ENCODE data around the gene KDM4B. TPM values are rescaled to one million over a fixed set of nuclear protein-coding genes. Genes with fewer than 3 reads are reported as not detected.

KDM4B gene
- total and polyA plus RNA-seq, 2 donors from 2014 or later: 6.6 to 35.7 TPM

- Histone ChIP-seq H3K27ac (ENCODE audit: low read depth in 2 of 2, low read length in 2 of 2) (no peak overlapping the region), H3K36me3 (ENCODE audit: control insufficient read depth in 2 of 3, insufficient read depth in 3 of 3, low read length in 3 of 3) (peaks cover 0 to 16% (median 6%) of the 10 kb centered on the region in 3 donors), H3K4me3 (ENCODE audit: low read length in 3 of 3) (no peak overlapping the region), H3K27me3 (ENCODE audit: control insufficient read depth, insufficient read depth, low read length) (no peaks in the 10 kb centered on the region), H3K4me1 (ENCODE audit: control insufficient read depth in 2 of 3, insufficient read depth in 2 of 3, low read depth in 1 of 3, low read length in 3 of 3) (no peaks in the 10 kb centered on the region), H3K9me3 (ENCODE audit: control insufficient read depth in 2 of 3, insufficient read depth in 1 of 3, low read length in 3 of 3) (no peaks in the 10 kb centered on the region), H3K9ac (ENCODE audit: low read length in 3 of 3) (no peak overlapping the region)
- FAIRE-seq: no peak
- no peak for DNase-seq
- TF ChIP-seq CTCF (IDR thresholded peaks at IDR 0.05; ENCODE audit: borderline replicate concordance, extremely low read depth, insufficient read depth): no peak
- intact Hi-C loops (cut with DNase I): no loop called here
Measured at GRCh38 chr19:5073153-5073844, 104.4 kb downstream of the KDM4B start.

GRCh38 chr19:5074407-5074806 lies 105.5 kb downstream of the KDM4B start:
- peaks cover 0 to 20% (median 8%) of the 10 kb centered on the region in 3 donors for H3K36me3 ChIP-seq (ENCODE audit: control insufficient read depth in 2 of 3, insufficient read depth in 3 of 3, low read length in 3 of 3)
- no peak overlapping the region for H3K27ac ChIP-seq (ENCODE audit: low read depth in 2 of 2, low read length in 2 of 2)
- H3K27me3 ChIP-seq (ENCODE audit: control insufficient read depth, insufficient read depth, low read length): no peaks in the 10 kb centered on the region
- DNase-seq (no peak), FAIRE-seq (no peak)
- no peak for TF ChIP-seq CTCF (IDR thresholded peaks at IDR 0.05; ENCODE audit: borderline replicate concordance, extremely low read depth, insufficient read depth)
- no peaks in the 10 kb centered on the region for H3K9me3 ChIP-seq (ENCODE audit: control insufficient read depth in 2 of 3, insufficient read depth in 1 of 3, low read length in 3 of 3)
- H3K4me1 ChIP-seq (ENCODE audit: control insufficient read depth in 2 of 3, insufficient read depth in 2 of 3, low read depth in 1 of 3, low read length in 3 of 3): no peaks in the 10 kb centered on the region
- H3K4me3 ChIP-seq (ENCODE audit: low read length in 3 of 3): no peak overlapping the region
- intact Hi-C loops (cut with DNase I): no loop called here
- no peak overlapping the region for H3K9ac ChIP-seq (ENCODE audit: low read length in 3 of 3)

- Histone ChIP-seq H3K27ac (ENCODE audit: low read depth in 2 of 2, low read length in 2 of 2) (no peak overlapping the region), H3K9ac (ENCODE audit: low read length in 3 of 3) (no peak overlapping the region), H3K36me3 (ENCODE audit: control insufficient read depth in 2 of 3, insufficient read depth in 3 of 3, low read length in 3 of 3) (peaks cover 0 to 21% (median 8%) of the 10 kb centered on the region in 3 donors), H3K4me3 (ENCODE audit: low read length in 3 of 3) (no peak overlapping the region), H3K4me1 (ENCODE audit: control insufficient read depth in 2 of 3, insufficient read depth in 2 of 3, low read depth in 1 of 3, low read length in 3 of 3) (no peaks in the 10 kb centered on the region), H3K27me3 (ENCODE audit: control insufficient read depth, insufficient read depth, low read length) (no peaks in the 10 kb centered on the region), H3K9me3 (ENCODE audit: control insufficient read depth in 2 of 3, insufficient read depth in 1 of 3, low read length in 3 of 3) (no peaks in the 10 kb centered on the region)
- TF ChIP-seq CTCF (IDR thresholded peaks at IDR 0.05; ENCODE audit: borderline replicate concordance, extremely low read depth, insufficient read depth): no peak
- no peak for FAIRE-seq
- intact Hi-C loops (cut with DNase I): no loop called here
- DNase-seq: no peak
Measured at GRCh38 chr19:5074830-5075394, 106.0 kb downstream of the KDM4B start.
